H1 (cell line): ENCODE data around the gene XPO6. TPM values are rescaled to one million over a fixed set of nuclear protein-coding genes. Genes with fewer than 3 reads are reported as not detected.

Experiments
- CTCF ChIA-PET: fragments of 300-600 bp; sonication (Branson Sonifier 250); formaldehyde crosslinking; loops from one replicate; lab custom pipeline; 2021; ENCODE audit not compliant: partially characterized antibody; lab: Charles Lee
- POLR2A ChIA-PET: fragments of 300-600 bp; sonication (Branson Sonifier 250); formaldehyde crosslinking; loops from one replicate; lab custom pipeline; 2021; ENCODE audit warnings: inconsistent platforms; ENCODE audit not compliant: partially characterized antibody; lab: Charles Lee
- DNase-seq, 2 experiments: peaks; one replicate each; pipeline versions ENCODE4 v3.0.0 to v3.0.0-alpha.2; 2010 to 2022; ENCODE audit warnings: low spot score in 2 of 2, low read depth in 1 of 2, mixed read lengths in 1 of 2
- FAIRE-seq: peaks from 2 replicates; lab custom pipeline; 2011; peaks lifted over from hg19 to GRCh38; lab: Jason Lieb, UNC
- H2AFZ ChIP-seq: 2 replicates; pipeline ENCODE4 v1.8.1; 2012; ENCODE audit warnings: low read length, inconsistent platforms
- H2AK5ac ChIP-seq: 2 replicates; pipeline ENCODE4 v1.6.1; 2013; ENCODE audit warnings: low read depth, low read length
- H2BK120ac ChIP-seq: replicated peaks from 2 replicates; pipeline ENCODE3; 2013; ENCODE audit warnings: low read depth, low read length, inconsistent platforms
- H2BK12ac ChIP-seq: 2 replicates; pipeline ENCODE4 v1.6.1; 2013; ENCODE audit warnings: low read depth, low read length
- H2BK15ac ChIP-seq: 2 replicates; pipeline ENCODE4 v1.6.1; 2013; ENCODE audit warnings: low read length
- H2BK20ac ChIP-seq: 2 replicates; pipeline ENCODE4 v1.6.1; 2013; ENCODE audit warnings: low read length
- H2BK5ac ChIP-seq: 2 replicates; pipeline ENCODE4 v1.6.1; 2013; ENCODE audit warnings: low read depth, low read length
- H3K14ac ChIP-seq: 2 replicates; pipeline ENCODE4 v1.6.1; 2013; ENCODE audit warnings: inconsistent platforms; ENCODE audit not compliant: insufficient read length
- H3K18ac ChIP-seq: 2 replicates; pipeline ENCODE4 v1.6.1; 2013; ENCODE audit warnings: low read length; ENCODE audit errors: extremely low read depth
- H3K23ac ChIP-seq: 2 replicates; pipeline ENCODE4 v1.6.1; 2013; ENCODE audit warnings: inconsistent platforms; ENCODE audit not compliant: insufficient read length
- H3K23me2 ChIP-seq: 2 replicates; pipeline ENCODE4 v1.6.1; 2013; ENCODE audit warnings: low read depth, low read length
- H3K27ac ChIP-seq: 2 replicates; pipeline ENCODE4 v1.6.1; 2011; ENCODE audit warnings: low read depth, low read length, inconsistent platforms
- H3K27me3 ChIP-seq, 4 experiments: replicated peaks in 1 of 4; 1 replicate in 1 of 4; 2 replicates in 3 of 4; pipeline versions ENCODE4 v1.6.1 to v1.8.1; 2011 to 2013; ENCODE audit warnings: low read length in 3 of 4, mild to moderate bottlenecking in 3 of 4, inconsistent platforms in 2 of 4, mixed read lengths in 2 of 4, moderate library complexity in 1 of 4; ENCODE audit not compliant: control insufficient read depth in 3 of 4, insufficient read depth in 3 of 4; ENCODE audit errors: extremely low read depth in 1 of 4
- H3K36me3 ChIP-seq, 4 experiments: 2 replicates each; pipeline versions ENCODE4 v1.6.1 to v1.8.1; 2011 to 2013; ENCODE audit warnings: mild to moderate bottlenecking in 4 of 4, low read length in 3 of 4, moderate library complexity in 2 of 4, control low read depth in 1 of 4, inconsistent platforms in 1 of 4; ENCODE audit not compliant: insufficient read depth in 4 of 4, control insufficient read depth in 2 of 4
- H3K4ac ChIP-seq: replicated peaks from 2 replicates; pipeline ENCODE3; 2013; ENCODE audit warnings: low read length, low read depth, mixed read lengths, inconsistent platforms; ENCODE audit not compliant: insufficient read length
- H3K4me1 ChIP-seq, 4 experiments: replicated peaks in 1 of 4; 1 replicate in 1 of 4; 2 replicates in 3 of 4; pipeline versions ENCODE4 v1.6.1 to v1.8.1; 2011 to 2013; ENCODE audit warnings: low read length in 3 of 4, inconsistent platforms in 2 of 4, mixed read lengths in 1 of 4; ENCODE audit not compliant: insufficient read depth in 4 of 4, control insufficient read depth in 3 of 4
- H3K4me2 ChIP-seq, 2 experiments: 2 replicates each; pipeline versions ENCODE4 v1.6.1 to v1.8.1; 2011 to 2013; ENCODE audit warnings: low read depth in 2 of 2, low read length in 2 of 2, control low read depth in 1 of 2, inconsistent platforms in 1 of 2, mild to moderate bottlenecking in 1 of 2; ENCODE audit not compliant: insufficient read depth in 1 of 2
- H3K4me3 ChIP-seq, 4 experiments: fragments of 200-600, 300-600 bp in 1 of 4; sonication (generic), shearing (Covaris generic), sonication (Bioruptor Twin) in 1 of 4; 2 replicates each; pipeline versions ENCODE4 v1.5.1 to v1.8.1; 2011 to 2016; ENCODE audit warnings: low read length in 4 of 4, low read depth in 3 of 4, control low read depth in 2 of 4, inconsistent platforms in 2 of 4, mild to moderate bottlenecking in 2 of 4, mixed read lengths in 1 of 4, moderate library complexity in 1 of 4; ENCODE audit not compliant: insufficient read depth in 2 of 4; ENCODE audit errors: extremely low read depth in 1 of 4
- H3K56ac ChIP-seq: replicated peaks from 2 replicates; pipeline ENCODE3; 2013; ENCODE audit warnings: low read depth, mild to moderate bottlenecking, mixed read lengths, low read length, inconsistent platforms; ENCODE audit not compliant: insufficient read length
- H3K79me1 ChIP-seq: 2 replicates; pipeline ENCODE4 v1.6.1; 2013; ENCODE audit warnings: low read depth, low read length, control low read depth
- H3K79me2 ChIP-seq, 2 experiments: 2 replicates each; pipeline versions ENCODE4 v1.6.1 to v1.8.1; 2012 to 2013; ENCODE audit warnings: low read length in 2 of 2, mild to moderate bottlenecking in 2 of 2, inconsistent platforms in 1 of 2; ENCODE audit not compliant: insufficient read depth in 2 of 2, control insufficient read depth in 1 of 2
- H3K9ac ChIP-seq, 4 experiments: replicated peaks in 1 of 4; 1 replicate in 1 of 4; 2 replicates in 3 of 4; pipeline versions ENCODE4 v1.6.1 to v1.8.1; 2011 to 2013; ENCODE audit warnings: low read depth in 3 of 4, low read length in 3 of 4, control low read depth in 2 of 4, mild to moderate bottlenecking in 2 of 4, moderate library complexity in 2 of 4, inconsistent platforms in 1 of 4; ENCODE audit errors: extremely low read depth in 1 of 4
- H3K9me3 ChIP-seq, 2 experiments: 2 replicates each; pipeline versions ENCODE4 v1.6.1 to v1.8.1; 2012 to 2013; ENCODE audit warnings: mild to moderate bottlenecking in 2 of 2, moderate library complexity in 2 of 2, control low read depth in 1 of 2, inconsistent platforms in 1 of 2, low read depth in 1 of 2, low read length in 1 of 2, mixed read lengths in 1 of 2; ENCODE audit not compliant: insufficient read depth in 2 of 2
- H4K20me1 ChIP-seq, 2 experiments: replicated peaks in 1 of 2; 2 replicates each; pipeline versions ENCODE3 to v1.8.1; 2011 to 2013; ENCODE audit warnings: inconsistent platforms in 2 of 2, low read length in 2 of 2, mild to moderate bottlenecking in 1 of 2; ENCODE audit not compliant: insufficient read depth in 2 of 2, control insufficient read depth in 1 of 2
- H4K5ac ChIP-seq: 2 replicates; pipeline ENCODE4 v1.6.1; 2013; ENCODE audit warnings: low read length, low read depth, mixed read lengths, inconsistent platforms; ENCODE audit not compliant: insufficient read length
- H4K8ac ChIP-seq: 2 replicates; pipeline ENCODE4 v1.8.0; 2013; ENCODE audit warnings: mild to moderate bottlenecking, moderate library complexity, low read length, inconsistent platforms; ENCODE audit not compliant: insufficient read depth; ENCODE audit errors: extremely low read depth
- H4K91ac ChIP-seq: replicated peaks from 2 replicates; pipeline ENCODE3; 2013; ENCODE audit warnings: low read length, mixed read lengths, inconsistent platforms; ENCODE audit not compliant: insufficient read length
- BCL11A ChIP-seq, 2 experiments: IDR thresholded peaks; one replicate each; pipeline ENCODE4 v1.6.1; 2011; ENCODE audit warnings: low read depth in 2 of 2, low read length in 2 of 2, mild to moderate bottlenecking in 2 of 2
- PHF8 ChIP-seq: fragments of 200-600 bp; sonication (generic); conservative IDR thresholded peaks from 2 replicates; pipeline ENCODE4 v1.7.1; 2012; ENCODE audit warnings: low read depth, mild to moderate bottlenecking, inconsistent platforms, low read length, moderate library complexity
- WGBS, 2 experiments: shearing (Covaris generic) in 1 of 2; methylation state at CpG; one replicate each; pipeline versions ENCODE4 v1.1.6 to v1.1.7; 2013 to 2015; ENCODE audit warnings: low lambda C conversion rate in 2 of 2, mixed read lengths in 2 of 2, inconsistent platforms in 1 of 2, low coverage in 1 of 2, missing lambda C conversion rate in 1 of 2; ENCODE audit not compliant: insufficient replicate concordance in 2 of 2, insufficient coverage in 1 of 2, insufficient read length in 1 of 2; ENCODE audit errors: extremely low coverage in 1 of 2, missing lambda C conversion rate in 1 of 2; 5-methylcytosine and 5-hydroxymethylcytosine counted together
- polyA plus RNA-seq, 7 experiments: library from polyadenylated mRNA; depleted of rRNA in 3 of 7; stranded (reverse) in 5 of 7; unstranded in 2 of 7; fragments of >200 nt in 5 of 7; fragments of 200-250 nt in 2 of 7; gene quantifications; 1 replicate in 5 of 7; 2 replicates in 1 of 7; 4 replicates in 1 of 7; pipeline versions ENCODE4 v1.2.1 to v1.2.3, GENCODE V29; 2011 to 2013; ENCODE audit warnings: missing spikeins in 2 of 7, mixed read lengths in 2 of 7
- total RNA-seq: library from RNA; stranded (reverse); fragmentation: NEBNext Ultra II Directional; extraction: Animal tissue kit (Norgen Biotek cat#: 25700); gene quantifications from 2 replicates; pipeline ENCODE4 v1.2.1, GENCODE V29; 2021

XPO6 gene
- total and polyA plus RNA-seq, 2 of the 8 experiments (the other 6 are each of a cell fraction or from before 2014, with no cell fraction given), result 152 to 254 TPM

- no peak overlapping the region for H3K4me3 ChIP-seq
- H3K36me3 ChIP-seq, result peaks cover 15 to 46% (median 27%) of the 10 kb centered on the region in 4 experiments
- no peak overlapping the region for H3K56ac ChIP-seq
- peaks cover 0 to 2% of the 10 kb centered on the region in 2 experiments for H4K20me1 ChIP-seq
- H2AFZ ChIP-seq, result no peak overlapping the region
- H2BK20ac ChIP-seq, result no peak overlapping the region
- no peak overlapping the region for H2BK120ac ChIP-seq
- no peak overlapping the region for H3K14ac ChIP-seq
- no peak overlapping the region for H3K23ac ChIP-seq
- no peaks in the 10 kb centered on the region; a peak in 1 of 7 replicates for H3K4me1 ChIP-seq
- no peak overlapping the region for H2AK5ac ChIP-seq
- no peak overlapping the region for H4K91ac ChIP-seq
- H4K8ac ChIP-seq, result no peak overlapping the region
- H3K9me3 ChIP-seq, result no peaks in the 10 kb centered on the region
- FAIRE-seq (no peak), DNase-seq (no peak)
- 87% methylated on average over 3 of the region's 3 CpGs; no CpG with 5 or more reads in 1 of the 2 experiments for WGBS, 2 experiments
- H3K23me2 ChIP-seq, result no peaks in the 10 kb centered on the region
- H2BK15ac ChIP-seq, result no peak overlapping the region
- H2BK12ac ChIP-seq, result no peak overlapping the region
- CTCF ChIA-PET, result interaction anchor here (0.9 kb wide), 1 partner anchor 162 kb away, joined by 3 read pairs; no protein-coding TSS in a partner anchor
- H3K27ac ChIP-seq, result no peak overlapping the region
- H3K4me2 ChIP-seq, result no peak overlapping the region
- no peak overlapping the region for H4K5ac ChIP-seq
- no peaks in the 10 kb centered on the region; the same call in none of the 2 replicates for H3K79me1 ChIP-seq
- H2BK5ac ChIP-seq, result no peak overlapping the region
- H3K79me2 ChIP-seq, result peaks cover 0 to 9% of the 10 kb centered on the region in 2 experiments; a peak in 2 of 4 replicates
- no peaks in the 10 kb centered on the region for H3K27me3 ChIP-seq
- POLR2A ChIA-PET, result no interaction called here
- H3K18ac ChIP-seq, result no peak overlapping the region
- no peak overlapping the region for H3K9ac ChIP-seq
- no peak overlapping the region for H3K4ac ChIP-seq
- TF ChIP-seq BCL11A (IDR thresholded peaks at IDR 0.05; ENCODE audit: low read depth in 2 of 2, low read length in 2 of 2), result no peak
- TF ChIP-seq PHF8, result no peak
These were observed 56.5 kb downstream of the XPO6 start for GRCh38 chr16:28155293-28155692.
